Neutrophil (primary cell): Measurements from ENCODE around the gene SLX4IP.

Experiments used
- H3K27ac ChIP-seq: fragments of 200-600 bp; sonication (generic); 2 replicates; pipeline ENCODE4 v1.5.1; 2016; ENCODE audit warnings: mild to moderate bottlenecking, moderate library complexity
- H3K27me3 ChIP-seq: fragments of 200-600 bp; sonication (generic); 2 replicates; pipeline ENCODE4 v1.6.0; 2016; ENCODE audit warnings: mild to moderate bottlenecking
- H3K36me3 ChIP-seq: fragments of 200-600 bp; sonication (generic); 2 replicates; pipeline ENCODE4 v1.5.1; 2017
- H3K4me1 ChIP-seq, 2 experiments: fragments of 200-600 bp in 1 of 2; sonication (generic) in 1 of 2; 1 replicate in 1 of 2; 2 replicates in 1 of 2; pipeline versions ENCODE4 v1.5.1 to v1.6.1; 2013 to 2016; ENCODE audit warnings: low read depth in 1 of 2, low read length in 1 of 2, mild to moderate bottlenecking in 1 of 2, moderate library complexity in 1 of 2; ENCODE audit not compliant: control insufficient read depth in 1 of 2, insufficient read depth in 1 of 2
- H3K4me3 ChIP-seq, 2 experiments: fragments of 200-600 bp in 1 of 2; sonication (generic) in 1 of 2; 1 replicate in 1 of 2; 2 replicates in 1 of 2; pipeline ENCODE4 v1.5.1; 2013 to 2016; ENCODE audit warnings: low read depth in 1 of 2, low read length in 1 of 2, mild to moderate bottlenecking in 1 of 2, moderate library complexity in 1 of 2
- H3K9me3 ChIP-seq: fragments of 200-600 bp; sonication (generic); 2 replicates; pipeline ENCODE4 v1.5.1; 2016
- TF ChIP-seq, protein P1 (sequence below): fragments of 200-600 bp; sonication (generic); IDR thresholded peaks from 2 replicates; pipeline ENCODE4 v1.5.1; 2016; ENCODE audit warnings: antibody characterized with exemption

Gene SLX4IP

DNA sequence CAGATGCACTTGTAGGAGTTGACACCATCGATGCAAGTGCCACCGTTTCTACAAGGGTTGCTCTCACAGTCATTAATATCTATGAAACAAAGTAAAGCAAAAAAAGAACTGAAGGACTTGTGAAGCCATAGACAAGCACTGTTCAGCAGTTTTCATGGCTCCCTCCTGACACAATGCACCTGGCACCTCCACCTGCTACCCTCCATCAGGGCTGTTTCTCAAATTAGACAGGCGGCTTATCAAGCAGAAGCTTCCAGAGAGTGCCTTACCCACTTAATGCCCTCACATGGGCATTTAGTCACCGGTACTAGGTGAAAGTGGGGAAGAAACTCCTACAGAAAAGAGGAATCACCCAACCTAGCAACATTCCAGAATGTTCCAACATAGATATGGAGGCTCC is 210.9 kb downstream of the SLX4IP start:
- no peaks in the 10 kb centered on the region for H3K4me1 ChIP-seq
- no peak overlapping the region for H3K4me3 ChIP-seq
- H3K27me3 ChIP-seq: no peaks in the 10 kb centered on the region
- H3K36me3 ChIP-seq: peaks cover 100% of the 10 kb centered on the region
- H3K9me3 ChIP-seq: no peaks in the 10 kb centered on the region
- TF ChIP-seq, protein P1, sequence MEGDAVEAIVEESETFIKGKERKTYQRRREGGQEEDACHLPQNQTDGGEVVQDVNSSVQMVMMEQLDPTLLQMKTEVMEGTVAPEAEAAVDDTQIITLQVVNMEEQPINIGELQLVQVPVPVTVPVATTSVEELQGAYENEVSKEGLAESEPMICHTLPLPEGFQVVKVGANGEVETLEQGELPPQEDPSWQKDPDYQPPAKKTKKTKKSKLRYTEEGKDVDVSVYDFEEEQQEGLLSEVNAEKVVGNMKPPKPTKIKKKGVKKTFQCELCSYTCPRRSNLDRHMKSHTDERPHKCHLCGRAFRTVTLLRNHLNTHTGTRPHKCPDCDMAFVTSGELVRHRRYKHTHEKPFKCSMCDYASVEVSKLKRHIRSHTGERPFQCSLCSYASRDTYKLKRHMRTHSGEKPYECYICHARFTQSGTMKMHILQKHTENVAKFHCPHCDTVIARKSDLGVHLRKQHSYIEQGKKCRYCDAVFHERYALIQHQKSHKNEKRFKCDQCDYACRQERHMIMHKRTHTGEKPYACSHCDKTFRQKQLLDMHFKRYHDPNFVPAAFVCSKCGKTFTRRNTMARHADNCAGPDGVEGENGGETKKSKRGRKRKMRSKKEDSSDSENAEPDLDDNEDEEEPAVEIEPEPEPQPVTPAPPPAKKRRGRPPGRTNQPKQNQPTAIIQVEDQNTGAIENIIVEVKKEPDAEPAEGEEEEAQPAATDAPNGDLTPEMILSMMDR: no peak
- H3K27ac ChIP-seq: no peak overlapping the region

DNA sequence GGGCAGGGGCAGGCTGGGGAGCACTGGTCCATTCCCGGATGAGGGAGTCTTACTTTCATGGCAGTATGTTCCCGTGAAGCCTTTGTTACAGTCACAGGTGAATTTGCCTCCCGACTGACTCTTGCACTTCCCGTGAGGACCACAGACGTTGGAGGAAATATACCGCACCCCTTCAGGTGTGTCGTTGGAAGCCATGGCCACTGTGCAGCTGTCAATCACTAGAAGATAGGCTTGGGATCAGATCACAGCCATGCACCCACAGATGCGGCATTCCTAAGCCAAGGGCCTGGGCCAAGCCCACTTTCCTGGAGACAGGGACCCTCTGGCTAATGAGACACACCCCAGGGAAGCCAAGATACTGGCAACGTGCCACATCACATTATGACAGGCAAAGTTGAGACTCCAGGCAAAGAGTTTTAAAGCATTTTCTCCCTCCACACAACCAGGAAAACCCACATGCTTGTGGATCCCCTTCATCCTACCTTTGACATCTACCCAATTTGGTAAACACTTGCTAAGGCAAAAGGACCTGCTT is 211.8 kb downstream of the SLX4IP start:
- TF ChIP-seq, protein P1: no peak
- no peaks in the 10 kb centered on the region for H3K9me3 ChIP-seq
- no peaks in the 10 kb centered on the region for H3K4me1 ChIP-seq
- H3K36me3 ChIP-seq: peaks cover 100% of the 10 kb centered on the region
- H3K27ac ChIP-seq: no peak overlapping the region
- H3K27me3 ChIP-seq: no peaks in the 10 kb centered on the region
- H3K4me3 ChIP-seq: no peak overlapping the region

DNA sequence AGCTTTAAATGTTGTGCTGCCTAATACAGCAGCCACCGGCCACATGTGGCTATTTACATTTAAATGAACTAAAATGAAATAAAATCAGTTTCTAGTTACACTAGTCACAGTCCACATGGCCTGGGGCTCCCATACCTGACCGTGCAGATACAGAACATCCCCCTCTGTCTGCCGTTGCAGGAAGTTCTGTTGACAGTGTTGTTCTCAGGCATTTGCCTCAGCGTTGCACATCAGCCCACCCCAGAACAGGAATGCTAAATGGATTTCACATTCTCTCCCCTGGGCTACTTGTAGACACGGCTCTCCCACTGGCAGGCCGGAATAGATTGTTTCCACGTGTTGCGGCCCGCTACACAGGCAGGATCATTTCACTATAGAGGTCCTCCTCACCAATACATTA is 212.4 kb downstream of the SLX4IP start:
- Histone ChIP-seq H3K4me1 (no peaks in the 10 kb centered on the region), H3K36me3 (peaks cover 100% of the 10 kb centered on the region), H3K27ac (no peak overlapping the region), H3K27me3 (no peaks in the 10 kb centered on the region), H3K4me3 (no peak overlapping the region), H3K9me3 (no peaks in the 10 kb centered on the region)
- TF ChIP-seq, protein P1: no peak

DNA sequence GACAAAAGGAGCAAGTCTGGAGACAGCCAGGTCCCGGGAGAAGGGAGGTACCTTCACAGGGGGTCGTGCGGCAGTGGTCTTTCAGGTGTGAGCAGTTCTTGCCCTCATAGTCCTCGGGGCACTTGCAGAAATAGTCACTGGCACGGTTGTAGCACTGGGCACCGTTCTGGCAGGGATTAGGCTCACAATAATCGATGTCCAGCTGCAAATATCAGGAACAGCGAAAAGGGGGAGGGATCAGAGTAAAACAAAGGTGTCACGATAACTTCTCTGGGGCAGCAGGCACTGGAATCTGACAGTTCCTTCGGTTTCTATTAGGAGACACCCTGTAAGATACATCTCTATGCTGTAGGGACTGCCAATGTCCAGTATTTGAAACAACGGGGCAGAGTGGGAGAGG is 212.8 kb downstream of the SLX4IP start:
- Histone ChIP-seq H3K27me3 (no peaks in the 10 kb centered on the region), H3K9me3 (no peaks in the 10 kb centered on the region), H3K27ac (no peak overlapping the region), H3K36me3 (peaks cover 100% of the 10 kb centered on the region), H3K4me1 (no peaks in the 10 kb centered on the region), H3K4me3 (no peak overlapping the region)
- TF ChIP-seq, protein P1: no peak

DNA sequence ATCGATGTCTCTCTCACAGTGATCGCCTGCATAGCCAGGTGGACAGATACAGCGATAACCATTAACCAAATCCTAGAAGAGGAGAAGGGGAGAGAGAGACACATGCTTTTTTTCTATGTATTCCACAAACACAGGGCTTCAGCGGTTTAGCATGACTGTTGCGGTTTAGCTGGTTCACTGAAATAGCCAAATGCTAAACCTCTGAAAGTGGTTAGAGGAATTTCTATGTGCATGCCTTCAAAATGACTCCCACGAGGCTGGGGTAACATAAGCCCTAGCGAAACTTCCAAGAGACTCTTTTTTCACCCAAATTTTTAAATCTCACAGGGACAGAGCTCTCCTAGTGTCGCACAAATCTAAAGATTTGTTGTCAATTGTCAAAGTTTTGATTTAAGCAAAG is 213.5 kb downstream of the SLX4IP start:
- Histone ChIP-seq H3K4me1 (no peaks in the 10 kb centered on the region), H3K4me3 (no peak overlapping the region), H3K36me3 (peaks cover 97% of the 10 kb centered on the region), H3K27me3 (no peaks in the 10 kb centered on the region), H3K27ac (no peak overlapping the region), H3K9me3 (no peaks in the 10 kb centered on the region)
- TF ChIP-seq, protein P1: no peak
